GM12878 (cell line): Measurements from ENCODE around the gene HMGB4.

Source experiments
- ATF7 ChIP-seq: fragments of 450-650 bp; IDR thresholded peaks from 2 replicates; pipeline ENCODE4 v1.6.1; 2016; ENCODE audit warnings: low read depth, mild to moderate bottlenecking
- TF ChIP-seq, protein P1 (sequence below): IDR thresholded peaks from 2 replicates; pipeline ENCODE4 v1.6.1; 2012; ENCODE audit warnings: mild to moderate bottlenecking, low read depth, low read length

DNA sequence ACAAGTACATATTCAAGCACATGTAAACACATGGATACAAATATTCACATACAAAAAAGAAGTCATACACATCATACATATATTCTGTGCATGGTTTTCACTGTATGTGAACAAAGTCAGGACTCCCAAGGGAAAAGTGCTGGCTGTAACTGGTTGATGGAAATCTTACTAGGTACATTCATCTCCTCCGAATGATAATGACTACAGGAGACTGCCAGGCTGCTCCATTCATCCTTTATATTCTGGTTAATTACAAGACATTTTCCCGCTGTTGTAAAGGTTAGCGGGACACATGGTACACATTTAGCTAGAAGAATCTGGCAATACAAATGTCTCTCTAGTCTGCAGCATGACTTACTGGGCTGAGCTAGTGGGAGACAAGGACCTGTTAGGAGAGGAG is 26.2 kb upstream of the HMGB4 start:
- TF ChIP-seq, protein P1, sequence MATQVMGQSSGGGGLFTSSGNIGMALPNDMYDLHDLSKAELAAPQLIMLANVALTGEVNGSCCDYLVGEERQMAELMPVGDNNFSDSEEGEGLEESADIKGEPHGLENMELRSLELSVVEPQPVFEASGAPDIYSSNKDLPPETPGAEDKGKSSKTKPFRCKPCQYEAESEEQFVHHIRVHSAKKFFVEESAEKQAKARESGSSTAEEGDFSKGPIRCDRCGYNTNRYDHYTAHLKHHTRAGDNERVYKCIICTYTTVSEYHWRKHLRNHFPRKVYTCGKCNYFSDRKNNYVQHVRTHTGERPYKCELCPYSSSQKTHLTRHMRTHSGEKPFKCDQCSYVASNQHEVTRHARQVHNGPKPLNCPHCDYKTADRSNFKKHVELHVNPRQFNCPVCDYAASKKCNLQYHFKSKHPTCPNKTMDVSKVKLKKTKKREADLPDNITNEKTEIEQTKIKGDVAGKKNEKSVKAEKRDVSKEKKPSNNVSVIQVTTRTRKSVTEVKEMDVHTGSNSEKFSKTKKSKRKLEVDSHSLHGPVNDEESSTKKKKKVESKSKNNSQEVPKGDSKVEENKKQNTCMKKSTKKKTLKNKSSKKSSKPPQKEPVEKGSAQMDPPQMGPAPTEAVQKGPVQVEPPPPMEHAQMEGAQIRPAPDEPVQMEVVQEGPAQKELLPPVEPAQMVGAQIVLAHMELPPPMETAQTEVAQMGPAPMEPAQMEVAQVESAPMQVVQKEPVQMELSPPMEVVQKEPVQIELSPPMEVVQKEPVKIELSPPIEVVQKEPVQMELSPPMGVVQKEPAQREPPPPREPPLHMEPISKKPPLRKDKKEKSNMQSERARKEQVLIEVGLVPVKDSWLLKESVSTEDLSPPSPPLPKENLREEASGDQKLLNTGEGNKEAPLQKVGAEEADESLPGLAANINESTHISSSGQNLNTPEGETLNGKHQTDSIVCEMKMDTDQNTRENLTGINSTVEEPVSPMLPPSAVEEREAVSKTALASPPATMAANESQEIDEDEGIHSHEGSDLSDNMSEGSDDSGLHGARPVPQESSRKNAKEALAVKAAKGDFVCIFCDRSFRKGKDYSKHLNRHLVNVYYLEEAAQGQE: no peak
- TF ChIP-seq ATF7: no peak
